ENCODE data around the gene TSR3. TPM values are rescaled to one million over a fixed set of nuclear protein-coding genes. Genes with fewer than 3 reads are reported as not detected.
A peak's percentile ranks its signal among the peaks of the same experiment; 100 is the strongest.

TSR3 gene
- total and polyA plus RNA-seq, 10 donors = 31.1 to 73.1 (median 47.2) TPM

- WGBS, 5 donors = 92 to 96% (median 95%) methylated on average over 24 to 46 of the region's 46 CpGs
- intact Hi-C loops (cut with DNase I; ENCODE audit: low total_unique reads) = no loop called here
- Histone ChIP-seq H3K4me1 (peaks cover 8 to 26% (median 19%) of the 10 kb centered on the region in 6 donors), H3K9me3 (no peaks in the 10 kb centered on the region), H3K27me3 (replicated peaks in 1 of 7) (no peaks in the 10 kb centered on the region), H3K27ac (no peak overlapping the region), H3K36me3 (peaks cover 0 to 76% (median 29%) of the 10 kb centered on the region in 6 donors), H3K4me3 (no peak overlapping the region)
- TF ChIP-seq POLR2A (IDR thresholded peaks at IDR 0.05) = no peak
- no peak for TF ChIP-seq CTCF (IDR thresholded peaks at IDR 0.05 in 8 of 11, conservative IDR thresholded peaks at IDR 0.05 in 3 of 11)
- peak in 1 of 3 donors; percentile 8 for TF ChIP-seq POLR2AphosphoS5 (IDR thresholded peaks at IDR 0.05)
- DNase-seq = no peak
These were observed 23.0 kb upstream of the TSR3 start for GRCh38 chr16:1374418-1375297.

GRCh38 chr16:1372292-1372950 is 20.7 kb upstream of the TSR3 start:
- no peak for DNase-seq
- Histone ChIP-seq H3K9me3 (no peaks in the 10 kb centered on the region), H3K27ac (no peak overlapping the region), H3K36me3 (peaks cover 0 to 85% (median 44%) of the 10 kb centered on the region in 6 donors), H3K4me1 (peaks cover 0 to 4% (median under 1%) of the 10 kb centered on the region in 6 donors), H3K4me3 (no peak overlapping the region), H3K27me3 (replicated peaks in 1 of 7) (no peaks in the 10 kb centered on the region)
- TF ChIP-seq POLR2A (IDR thresholded peaks at IDR 0.05) (no peak), CTCF (IDR thresholded peaks at IDR 0.05 in 8 of 11, conservative IDR thresholded peaks at IDR 0.05 in 3 of 11) (no peak), POLR2AphosphoS5 (IDR thresholded peaks at IDR 0.05) (peak in 1 of 3 donors; percentile 15)
- WGBS, 5 donors = 75 to 96% (median 89%) methylated on average over 5 to 18 of the region's 21 CpGs
- intact Hi-C loops (cut with DNase I; ENCODE audit: low total_unique reads) = no loop called here

- Histone ChIP-seq H3K36me3 (peaks cover 0 to 85% (median 51%) of the 10 kb centered on the region in 6 donors), H3K27me3 (replicated peaks in 1 of 7) (no peaks in the 10 kb centered on the region), H3K4me3 (no peak overlapping the region), H3K9me3 (no peaks in the 10 kb centered on the region), H3K27ac (no peak overlapping the region), H3K4me1 (no peaks in the 10 kb centered on the region)
- intact Hi-C loops (cut with DNase I; ENCODE audit: low total_unique reads) = no loop called here
- 88 to 96% (median 93%) methylated on average over 26 to 33 of the region's 33 CpGs for WGBS, 5 donors
- TF ChIP-seq POLR2A (IDR thresholded peaks at IDR 0.05) (no peak), CTCF (IDR thresholded peaks at IDR 0.05 in 8 of 11, conservative IDR thresholded peaks at IDR 0.05 in 3 of 11) (no peak), POLR2AphosphoS5 (IDR thresholded peaks at IDR 0.05) (no peak)
- DNase-seq = no peak
These were observed 19.6 kb upstream of the TSR3 start for GRCh38 chr16:1371054-1371978.

Measured in spleen (tissue), 11 donors.